Activated T-cell treated with anti-CD3 and anti-CD28 coated beads, Interleukin-2, amount 50 U/mL, for 72 hours (primary cell): Measurements from ENCODE around the gene EDA. TPM values are rescaled to one million over a fixed set of nuclear protein-coding genes. Genes with fewer than 3 reads are reported as not detected.

ENCODE experiments used
- ATAC-seq, 2 donors: fragments of 150-1000 bp; cut with Tn5 transposase; replicated peaks in 1 of 2; 2 replicates each; pipeline ENCODE4 v1.10.0; 2021; ENCODE audit warnings: moderate library complexity in 2 of 2, mild to moderate bottlenecking in 1 of 2
- DNase-seq, 2 donors: peaks; one replicate each; pipeline ENCODE4 v3.0.0; 2021 to 2022; ENCODE audit warnings: mixed read lengths in 1 of 2
- H3K27ac Mint-ChIP-seq: one replicate; pipeline ENCODE4 v1.8.0; 2022; ENCODE audit warnings: mild to moderate bottlenecking, moderate library complexity, mixed read lengths
- H3K27me3 Mint-ChIP-seq: one replicate; pipeline ENCODE4 v1.8.0; 2022; ENCODE audit warnings: low read depth, mixed read lengths
- H3K36me3 Mint-ChIP-seq, 2 donors: one replicate each; pipeline ENCODE4 v1.8.0; 2022; ENCODE audit warnings: mixed read lengths in 2 of 2, mild to moderate bottlenecking in 1 of 2; ENCODE audit not compliant: insufficient read depth in 2 of 2
- H3K4me1 Mint-ChIP-seq: one replicate; pipeline ENCODE4 v1.8.0; 2022; ENCODE audit warnings: low read depth, mixed read lengths
- H3K4me3 Mint-ChIP-seq, 2 donors: one replicate each; pipeline ENCODE4 v1.8.0; 2022; ENCODE audit warnings: mild to moderate bottlenecking in 2 of 2, mixed read lengths in 2 of 2, moderate library complexity in 2 of 2
- H3K9me3 Mint-ChIP-seq, 2 donors: one replicate each; pipeline ENCODE4 v1.8.0; 2022; ENCODE audit warnings: mixed read lengths in 2 of 2
- total RNA-seq, 2 donors: library from RNA; stranded (reverse); gene quantifications; one replicate each; pipeline ENCODE4 v1.2.3, GENCODE V29; 2022

Gene EDA
- total RNA-seq, 2 donors from 2014 or later: 2.2 to 4.3 TPM

DNA sequence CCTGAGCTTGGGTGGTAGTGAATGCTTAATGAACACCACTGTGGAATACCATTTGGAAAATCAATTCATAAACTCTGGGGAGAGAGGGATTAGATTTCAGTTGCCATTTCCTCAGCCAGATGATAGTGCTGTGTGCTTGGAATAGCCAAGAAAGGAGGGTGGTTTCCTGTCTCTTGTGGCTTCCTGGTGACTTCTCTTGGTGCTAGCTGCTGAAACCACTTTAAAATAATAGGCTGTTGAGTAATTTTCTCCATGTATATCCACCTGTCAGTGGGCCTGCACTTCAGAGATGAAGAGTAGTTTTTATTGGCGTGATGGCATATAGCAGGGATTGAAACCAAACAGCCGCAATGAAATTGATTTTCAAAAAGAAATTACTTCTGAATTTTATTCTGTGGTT is 11.8 kb downstream of the EDA start:
- Mint-ChIP-seq H3K27ac (no peak overlapping the region), H3K27me3 (peaks cover 41% of the 10 kb centered on the region), H3K36me3 (peaks cover 3 to 10% of the 10 kb centered on the region in 2 donors), H3K4me1 (no peaks in the 10 kb centered on the region), H3K9me3 (peaks cover 0 to 7% of the 10 kb centered on the region in 2 donors), H3K4me3 (peak overlapping the region in 1 of 2 donors; percentile 37)
- ATAC-seq (peak in 1 of 2 donors; percentile 55), DNase-seq (no peak)

DNA sequence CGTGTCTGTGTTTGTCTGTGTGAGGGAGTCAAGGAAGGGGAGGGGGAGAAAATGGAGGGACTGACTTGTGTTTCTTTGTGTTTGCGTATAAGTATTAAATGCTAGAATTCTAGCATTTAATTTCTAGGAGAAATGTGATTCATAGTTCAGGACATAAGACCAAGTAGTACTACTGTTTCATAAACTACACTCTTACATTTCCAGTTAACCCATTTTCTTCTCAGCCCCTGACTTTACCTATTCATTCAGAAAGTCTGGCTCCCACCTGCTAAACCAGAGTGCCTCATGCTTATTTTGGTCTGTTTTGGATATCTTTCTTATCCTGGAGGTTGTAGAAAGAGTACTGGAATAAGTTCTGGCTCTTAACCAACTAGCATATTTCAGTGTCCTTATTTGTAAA is 14.2 kb downstream of the EDA start:
- Mint-ChIP-seq H3K4me3 (no peak overlapping the region), H3K9me3 (peaks cover 0 to 2% of the 10 kb centered on the region in 2 donors), H3K27me3 (peaks cover 21% of the 10 kb centered on the region), H3K36me3 (no peaks in the 10 kb centered on the region), H3K27ac (no peak overlapping the region), H3K4me1 (no peaks in the 10 kb centered on the region)
- DNase-seq (no peak), ATAC-seq (no peak)

DNA sequence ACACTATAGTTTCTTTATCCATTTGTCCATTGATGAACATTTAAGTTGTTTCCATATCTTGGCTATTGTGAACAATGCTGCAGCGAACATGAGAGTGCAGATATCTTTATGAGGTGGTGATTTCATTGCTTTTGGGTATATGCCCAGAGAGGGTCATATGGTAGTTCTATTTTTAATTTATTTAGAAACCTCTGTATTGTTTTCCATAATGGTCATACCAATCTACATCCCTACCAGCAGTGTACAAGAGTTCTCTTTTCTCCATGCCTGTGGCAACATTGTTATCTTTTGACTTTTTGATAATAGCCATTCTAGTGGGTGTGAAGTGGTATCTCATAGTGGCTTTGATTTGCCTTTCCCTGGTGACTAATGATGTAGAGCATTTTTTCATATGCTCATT is 48.8 kb downstream of the EDA start:
- DNase-seq (no peak), ATAC-seq (no peak)
- Mint-ChIP-seq H3K4me3 (no peak overlapping the region), H3K9me3 (peaks cover 13% of the 10 kb centered on the region in 2 donors), H3K27ac (no peak overlapping the region), H3K4me1 (no peaks in the 10 kb centered on the region), H3K27me3 (no peaks in the 10 kb centered on the region), H3K36me3 (peaks cover 5 to 6% of the 10 kb centered on the region in 2 donors)

DNA sequence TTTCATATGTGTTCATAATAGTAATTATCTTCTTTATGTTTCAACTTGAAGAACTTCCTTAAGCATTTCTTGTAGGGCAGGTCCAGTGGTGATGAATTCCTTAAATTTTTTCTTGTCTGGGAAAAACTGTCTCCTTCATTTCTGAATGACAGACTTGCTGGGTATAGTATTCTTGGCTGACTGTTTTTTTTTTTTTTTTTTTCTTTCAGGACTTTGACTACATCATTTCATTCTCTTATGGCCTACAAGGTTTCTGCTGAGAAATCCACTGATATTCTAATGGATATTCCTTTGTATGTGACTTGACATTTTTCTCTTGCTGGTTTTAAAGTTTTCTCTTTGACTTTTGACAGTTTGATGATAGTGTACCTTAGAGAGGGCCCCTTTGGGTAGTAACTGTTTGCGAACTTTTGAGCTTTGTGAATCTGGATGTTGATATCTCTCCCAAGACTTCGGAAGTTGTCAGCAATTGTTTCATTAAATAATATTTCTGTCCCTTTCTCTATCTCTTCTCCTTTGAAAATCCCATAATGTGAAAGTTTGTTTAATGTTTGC is 54.2 kb downstream of the EDA start:
- H3K4me1 Mint-ChIP-seq: no peaks in the 10 kb centered on the region
- no peak overlapping the region for H3K4me3 Mint-ChIP-seq
- no peak overlapping the region for H3K27ac Mint-ChIP-seq
- H3K9me3 Mint-ChIP-seq: peaks cover 8 to 16% of the 10 kb centered on the region in 2 donors
- no peaks in the 10 kb centered on the region for H3K27me3 Mint-ChIP-seq
- peaks cover 15 to 16% of the 10 kb centered on the region in 2 donors for H3K36me3 Mint-ChIP-seq
- ATAC-seq (no peak), DNase-seq (no peak)

DNA sequence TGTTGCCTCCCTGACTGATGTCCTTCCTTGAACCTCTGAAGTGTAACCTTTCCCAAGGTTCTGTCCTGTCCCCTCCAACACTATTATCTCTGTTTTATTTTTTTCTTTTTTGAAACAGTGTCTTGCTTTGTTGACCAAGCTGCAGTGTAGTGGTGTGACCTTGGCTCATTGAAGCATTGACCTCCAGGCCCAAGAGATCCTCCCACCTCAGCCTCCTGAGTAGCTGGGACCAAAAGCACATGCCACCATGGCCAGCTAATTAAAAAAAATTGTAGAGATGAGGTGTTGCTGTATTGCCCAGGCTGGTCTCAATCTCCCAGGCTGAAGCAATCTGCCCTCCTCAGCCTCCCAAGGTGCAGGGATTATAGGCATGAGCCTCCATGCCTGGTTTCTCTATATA is 59.0 kb downstream of the EDA start:
- peaks cover 11 to 15% of the 10 kb centered on the region in 2 donors for H3K9me3 Mint-ChIP-seq
- no peak for ATAC-seq
- no peak for DNase-seq
- peaks cover 10 to 11% of the 10 kb centered on the region in 2 donors for H3K36me3 Mint-ChIP-seq
- H3K27ac Mint-ChIP-seq: no peak overlapping the region
- no peak overlapping the region for H3K4me3 Mint-ChIP-seq
- no peaks in the 10 kb centered on the region for H3K4me1 Mint-ChIP-seq
- peaks cover 14% of the 10 kb centered on the region for H3K27me3 Mint-ChIP-seq

DNA sequence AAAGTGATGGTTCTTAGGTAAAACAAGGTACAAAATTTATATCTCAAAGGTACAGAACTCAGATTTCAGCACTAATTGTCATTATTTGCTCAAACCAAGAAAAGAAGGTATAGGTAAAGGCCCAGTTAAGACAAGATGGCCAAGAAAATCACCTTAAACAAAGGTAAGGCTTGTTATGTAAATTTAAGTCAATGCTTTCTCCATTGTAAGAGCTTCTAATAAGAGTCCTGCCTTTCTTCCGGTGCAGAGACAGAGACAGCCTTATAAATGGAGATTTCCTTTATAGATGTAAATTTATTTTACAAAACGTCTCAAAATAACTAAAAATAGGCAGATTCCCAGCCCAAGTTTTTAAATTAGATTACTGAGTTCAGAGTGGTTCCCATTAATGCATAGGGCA is 89.9 kb downstream of the EDA start:
- ATAC-seq (no peak), DNase-seq (no peak)
- no peak overlapping the region for H3K27ac Mint-ChIP-seq
- no peaks in the 10 kb centered on the region for H3K4me1 Mint-ChIP-seq
- peaks cover 3 to 5% of the 10 kb centered on the region in 2 donors for H3K9me3 Mint-ChIP-seq
- H3K27me3 Mint-ChIP-seq: peaks cover 14% of the 10 kb centered on the region
- H3K36me3 Mint-ChIP-seq: peaks cover 3 to 5% of the 10 kb centered on the region in 2 donors
- no peak overlapping the region for H3K4me3 Mint-ChIP-seq

DNA sequence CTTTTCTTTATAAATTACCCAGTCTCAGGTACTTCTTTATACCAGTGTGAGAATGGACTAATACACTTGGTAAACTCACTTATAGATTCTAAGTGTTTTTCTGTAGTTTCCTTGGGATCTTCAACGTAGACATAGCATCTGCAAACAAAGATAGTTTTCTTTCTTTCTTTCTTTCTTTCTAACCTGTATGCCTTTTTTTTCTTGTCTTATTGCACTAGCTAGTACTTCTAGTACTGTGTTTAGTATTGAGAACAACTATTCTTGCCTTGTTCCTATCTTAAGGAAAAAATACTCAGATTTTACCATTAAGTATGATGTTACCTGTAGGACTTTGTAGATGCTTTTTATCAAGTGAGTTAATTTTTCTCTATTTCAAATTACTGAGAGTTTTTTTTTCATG is 102.2 kb downstream of the EDA start:
- H3K4me1 Mint-ChIP-seq: no peaks in the 10 kb centered on the region
- H3K27ac Mint-ChIP-seq: no peak overlapping the region
- peaks cover 16 to 19% of the 10 kb centered on the region in 2 donors for H3K36me3 Mint-ChIP-seq
- ATAC-seq (no peak), DNase-seq (no peak)
- peaks cover 7 to 9% of the 10 kb centered on the region in 2 donors for H3K9me3 Mint-ChIP-seq
- H3K27me3 Mint-ChIP-seq: peaks cover 11% of the 10 kb centered on the region
- no peak overlapping the region for H3K4me3 Mint-ChIP-seq

DNA sequence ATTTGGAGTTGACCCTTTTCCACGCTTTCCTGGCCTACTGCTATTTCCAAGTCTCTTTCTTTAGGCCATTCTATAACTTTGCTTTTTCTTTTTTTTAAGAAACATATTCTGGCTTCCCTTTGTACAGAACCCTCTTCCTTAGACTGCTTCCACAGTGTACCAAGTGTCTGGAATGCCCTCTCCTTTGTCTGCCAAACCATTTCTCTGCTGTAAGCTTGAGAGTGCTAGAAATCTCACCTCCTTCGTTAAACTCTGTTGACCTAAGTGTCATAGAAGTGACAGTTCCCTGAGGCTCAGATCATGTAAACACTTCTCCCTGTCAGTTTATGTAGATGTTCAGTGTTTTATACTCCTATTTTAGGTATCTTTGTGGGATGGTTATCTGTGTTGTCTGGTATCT is 108.4 kb downstream of the EDA start:
- Mint-ChIP-seq H3K36me3 (peaks cover 0 to 8% of the 10 kb centered on the region in 2 donors), H3K4me1 (no peaks in the 10 kb centered on the region), H3K4me3 (no peak overlapping the region), H3K9me3 (peaks cover 0 to 7% of the 10 kb centered on the region in 2 donors), H3K27me3 (peaks cover 15% of the 10 kb centered on the region), H3K27ac (no peak overlapping the region)
- no peak for ATAC-seq
- no peak for DNase-seq

DNA sequence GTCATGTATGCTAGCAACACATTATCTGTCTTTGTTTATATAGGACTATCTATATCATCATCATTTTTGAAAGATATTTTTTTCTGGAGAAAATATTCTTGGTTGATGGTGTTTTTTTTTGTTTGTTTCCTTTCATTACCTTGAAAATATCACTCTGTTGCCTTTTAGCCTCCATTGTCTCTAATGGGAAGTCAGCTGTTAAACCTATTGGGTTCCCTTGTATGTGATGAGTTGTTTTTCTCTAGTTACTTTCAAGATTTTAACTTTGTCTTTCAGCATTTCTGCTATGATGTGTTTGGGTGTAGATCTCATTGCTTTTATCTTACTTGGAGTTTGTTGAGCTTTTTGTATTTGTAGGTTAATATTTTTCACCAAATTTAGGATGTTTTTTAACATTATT is 124.4 kb downstream of the EDA start:
- no peaks in the 10 kb centered on the region for H3K27me3 Mint-ChIP-seq
- H3K4me3 Mint-ChIP-seq: no peak overlapping the region
- no peak for ATAC-seq
- peaks cover 4 to 8% of the 10 kb centered on the region in 2 donors for H3K9me3 Mint-ChIP-seq
- H3K27ac Mint-ChIP-seq: no peak overlapping the region
- peaks cover 4 to 7% of the 10 kb centered on the region in 2 donors for H3K36me3 Mint-ChIP-seq
- no peak for DNase-seq
- no peaks in the 10 kb centered on the region for H3K4me1 Mint-ChIP-seq

DNA sequence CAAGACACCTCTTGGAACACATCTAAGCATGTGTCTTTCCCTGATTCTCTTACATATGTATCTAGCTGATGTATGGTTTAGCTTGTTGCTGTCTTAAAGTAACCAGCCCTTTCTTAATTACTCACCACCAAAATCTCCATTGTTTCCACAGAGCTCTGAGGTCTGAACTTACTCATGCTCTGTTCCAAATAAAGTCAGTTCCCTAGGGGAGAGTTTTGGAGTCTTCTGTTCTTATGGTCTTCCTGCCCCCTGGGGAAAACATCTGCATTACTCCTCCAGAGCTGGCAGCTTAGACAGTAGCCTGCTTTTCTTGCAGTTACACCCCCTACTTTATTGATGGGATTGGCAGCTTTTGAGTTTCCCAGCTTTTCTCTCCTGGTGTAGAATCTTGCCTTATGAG is 125.8 kb downstream of the EDA start:
- ATAC-seq: no peak
- Mint-ChIP-seq H3K4me1 (no peaks in the 10 kb centered on the region), H3K27ac (no peak overlapping the region), H3K9me3 (peaks cover 4 to 8% of the 10 kb centered on the region in 2 donors), H3K36me3 (peaks cover 4 to 7% of the 10 kb centered on the region in 2 donors), H3K4me3 (no peak overlapping the region), H3K27me3 (no peaks in the 10 kb centered on the region)
- no peak for DNase-seq

DNA sequence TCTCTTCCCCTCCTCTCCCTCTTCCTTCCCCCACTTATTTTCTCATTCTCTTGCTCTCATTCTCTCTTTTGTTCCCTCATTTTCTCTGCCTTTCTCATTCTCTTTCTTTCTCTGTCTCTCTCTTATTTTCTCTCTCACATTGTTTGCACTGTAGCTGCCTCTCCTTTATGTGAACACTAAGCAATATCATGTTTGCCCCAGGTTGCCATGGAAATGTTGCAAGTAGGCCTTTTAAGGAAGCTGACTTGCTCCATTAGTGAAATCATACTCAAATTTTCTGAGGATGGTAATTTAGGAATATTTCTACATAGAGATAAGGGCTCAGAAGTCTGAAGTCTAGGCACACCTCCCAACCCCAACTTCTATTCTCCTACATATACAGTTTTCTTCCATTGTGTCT is 130.1 kb downstream of the EDA start:
- H3K27me3 Mint-ChIP-seq: no peaks in the 10 kb centered on the region
- DNase-seq (no peak), ATAC-seq (no peak)
- no peaks in the 10 kb centered on the region for H3K4me1 Mint-ChIP-seq
- peaks cover 0 to 6% of the 10 kb centered on the region in 2 donors for H3K9me3 Mint-ChIP-seq
- H3K4me3 Mint-ChIP-seq: no peak overlapping the region
- H3K27ac Mint-ChIP-seq: no peak overlapping the region
- H3K36me3 Mint-ChIP-seq: peaks cover 1 to 4% of the 10 kb centered on the region in 2 donors

DNA sequence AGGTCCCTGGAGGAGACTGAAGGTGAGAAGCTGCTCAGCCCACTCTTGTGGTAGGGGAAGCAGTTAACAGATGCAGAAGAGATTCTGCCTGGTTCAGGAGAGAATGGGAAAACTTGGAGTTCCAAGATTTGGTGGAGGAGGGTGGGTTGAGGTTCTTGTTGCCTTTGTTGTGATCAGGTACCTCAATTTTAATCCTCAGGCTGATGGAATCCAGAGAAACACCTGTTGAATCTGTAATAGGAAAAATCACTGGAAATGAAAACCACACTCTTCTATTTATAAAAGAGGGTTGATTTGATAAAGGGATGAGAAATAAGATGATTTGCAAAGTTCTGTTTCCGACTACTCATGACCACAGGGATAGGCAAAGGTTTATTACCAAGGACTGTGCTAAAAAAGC is 132.1 kb downstream of the EDA start:
- H3K9me3 Mint-ChIP-seq: peaks cover 0 to 2% of the 10 kb centered on the region in 2 donors
- peaks cover 2% of the 10 kb centered on the region for H3K27me3 Mint-ChIP-seq
- no peak for ATAC-seq
- H3K27ac Mint-ChIP-seq: no peak overlapping the region
- no peak overlapping the region for H3K4me3 Mint-ChIP-seq
- H3K36me3 Mint-ChIP-seq: peaks cover 0 to 1% of the 10 kb centered on the region in 2 donors
- no peak for DNase-seq
- no peaks in the 10 kb centered on the region for H3K4me1 Mint-ChIP-seq

DNA sequence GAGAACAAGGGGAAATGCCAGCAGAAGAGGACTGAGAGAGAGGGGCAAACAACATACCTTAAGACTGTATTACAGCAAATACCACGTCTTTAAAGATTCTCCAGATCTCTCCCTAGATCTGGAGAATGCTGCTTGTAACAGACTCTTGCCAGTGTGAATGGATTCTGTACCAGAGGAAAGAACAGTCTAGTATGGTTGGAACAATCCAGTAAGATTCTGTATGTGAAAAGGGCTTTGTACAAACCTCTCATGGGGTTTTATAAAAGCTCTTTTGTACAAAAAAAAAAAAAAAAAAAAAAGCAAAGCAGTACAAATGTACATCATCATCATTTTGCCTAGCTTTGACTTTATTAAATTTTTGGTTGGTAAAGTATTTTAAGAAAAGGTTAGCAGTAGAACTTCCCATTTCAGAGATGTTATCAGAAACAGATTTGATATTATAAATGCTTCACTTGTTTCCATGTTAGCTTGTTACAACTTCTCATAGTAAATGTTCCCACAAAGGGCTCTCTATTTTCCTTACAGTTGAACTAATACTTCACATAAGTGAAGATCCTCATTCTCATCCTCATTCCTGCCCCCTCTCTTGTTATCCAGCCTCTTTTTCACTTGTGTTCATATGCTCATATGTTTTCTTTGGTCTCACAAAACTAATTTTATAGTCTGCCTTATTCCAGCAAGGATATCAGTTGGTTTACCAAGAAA is 144.2 kb downstream of the EDA start:
- H3K4me3 Mint-ChIP-seq: no peak overlapping the region
- ATAC-seq (no peak), DNase-seq (no peak)
- H3K36me3 Mint-ChIP-seq: peaks cover 0 to under 1% of the 10 kb centered on the region in 2 donors
- H3K4me1 Mint-ChIP-seq: no peaks in the 10 kb centered on the region
- H3K9me3 Mint-ChIP-seq: no peaks in the 10 kb centered on the region
- H3K27me3 Mint-ChIP-seq: peaks cover 3% of the 10 kb centered on the region
- H3K27ac Mint-ChIP-seq: no peak overlapping the region

DNA sequence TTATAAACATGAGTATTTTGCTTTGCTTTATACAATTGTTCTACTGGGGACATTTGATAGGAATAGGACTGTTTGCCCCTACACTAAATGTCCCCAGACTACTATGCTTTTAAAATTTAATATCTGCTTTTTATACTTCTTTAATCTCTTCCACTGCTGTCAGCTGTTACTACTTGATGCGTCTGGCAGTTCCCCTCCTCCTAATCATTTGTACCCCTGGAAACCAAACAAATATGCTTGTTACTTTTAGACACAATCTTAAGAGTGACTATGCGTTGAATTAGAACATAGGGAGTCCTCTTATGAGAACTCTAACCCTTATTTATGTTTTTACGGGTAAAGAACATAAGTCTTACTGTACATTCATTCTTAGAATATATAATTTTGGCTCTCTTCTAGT is 145.7 kb downstream of the EDA start:
- H3K27ac Mint-ChIP-seq: no peak overlapping the region
- no peak for ATAC-seq
- H3K27me3 Mint-ChIP-seq: no peaks in the 10 kb centered on the region
- peaks cover 0 to 4% of the 10 kb centered on the region in 2 donors for H3K9me3 Mint-ChIP-seq
- no peak for DNase-seq
- H3K4me1 Mint-ChIP-seq: no peaks in the 10 kb centered on the region
- no peak overlapping the region for H3K4me3 Mint-ChIP-seq
- no peaks in the 10 kb centered on the region for H3K36me3 Mint-ChIP-seq
